Cardiac muscle cell (in vitro differentiated cells and primary cell): ENCODE measurements around the gene SLX4IP. TPM values are rescaled to one million over a fixed set of nuclear protein-coding genes. Genes with fewer than 3 reads are reported as not detected.

Source experiments
- DNase-seq, 2 donors: peaks; one replicate each; pipeline versions ENCODE4 v3.0.0 to v3.0.0-alpha.2; 2010 to 2017; ENCODE audit warnings: low read depth in 1 of 2, low spot score in 1 of 2
- H3K27ac ChIP-seq: fragments of 200-600 bp; sonication (generic); 2 replicates; pipeline ENCODE4 v1.5.1; 2016
- H3K27me3 ChIP-seq: fragments of 200-600 bp; sonication (generic); 2 replicates; pipeline ENCODE4 v1.6.0; 2016; ENCODE audit warnings: control low read depth
- H3K36me3 ChIP-seq: fragments of 200-600 bp; sonication (generic); 2 replicates; pipeline ENCODE4 v1.5.1; 2016; ENCODE audit warnings: control low read depth
- H3K4me1 ChIP-seq: fragments of 200-600 bp; sonication (generic); 2 replicates; pipeline ENCODE4 v1.8.1; 2017; ENCODE audit warnings: low read depth, mild to moderate bottlenecking, mixed run types
- H3K4me3 ChIP-seq: fragments of 200-600 bp; sonication (generic); 2 replicates; pipeline ENCODE4 v1.5.1; 2016; ENCODE audit warnings: mild to moderate bottlenecking
- H3K9me3 ChIP-seq: fragments of 200-600 bp; sonication (generic); 2 replicates; pipeline ENCODE4 v1.5.1; 2017; ENCODE audit warnings: low read depth, mild to moderate bottlenecking, control low read depth
- CTCF ChIP-seq: IDR thresholded peaks from 2 replicates; pipeline ENCODE4 v1.5.1; 2012; ENCODE audit warnings: low read depth, mild to moderate bottlenecking, low read length
- polyA plus RNA-seq: library from polyadenylated mRNA; unstranded; fragments of >200 nt; fragmentation: Nextera tagmentation; extraction: Ambion mirVana; gene quantifications from 2 replicates; pipeline ENCODE4 v1.2.1, GENCODE V29; 2016
- total RNA-seq: library from RNA; depleted of rRNA; stranded (reverse); fragments of >200 nt; gene quantifications from 2 replicates; pipeline ENCODE4 v1.2.3, GENCODE V29; 2016

Gene SLX4IP
- total and polyA plus RNA-seq, 2 experiments from 2014 or later, result 2.5 to 4.1 TPM

DNA sequence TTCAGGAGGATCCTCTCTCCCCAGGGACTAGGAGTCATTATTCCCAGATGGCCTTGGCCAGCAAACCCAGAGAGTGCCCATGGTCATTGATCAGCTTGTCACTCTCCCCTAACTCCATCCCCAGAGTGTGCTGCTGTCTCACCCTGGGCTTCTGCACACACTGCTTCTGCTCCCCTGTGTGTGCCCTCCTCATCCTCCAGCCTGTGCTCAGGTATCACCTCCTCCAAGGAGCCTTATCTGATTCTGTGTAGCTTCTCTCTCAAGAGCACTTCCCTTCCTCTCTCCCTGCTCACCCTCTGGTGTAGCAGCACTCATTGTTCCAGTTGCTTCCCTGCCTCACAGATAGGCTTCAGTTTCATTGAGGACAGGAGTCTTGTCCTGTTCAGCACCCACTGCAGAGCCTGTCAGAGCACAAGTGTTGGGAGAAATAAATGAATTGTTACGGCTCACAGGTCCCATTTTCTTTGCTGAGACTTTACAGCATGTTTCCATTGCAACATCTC is 136.3 kb downstream of the SLX4IP start:
- no peak overlapping the region for H3K27ac ChIP-seq
- H3K9me3 ChIP-seq, result no peaks in the 10 kb centered on the region
- H3K27me3 ChIP-seq, result no peaks in the 10 kb centered on the region
- H3K4me3 ChIP-seq, result no peak overlapping the region
- no peak for TF ChIP-seq CTCF
- DNase-seq, result no peak
- H3K36me3 ChIP-seq, result no peaks in the 10 kb centered on the region
- H3K4me1 ChIP-seq, result peaks cover 17% of the 10 kb centered on the region

DNA sequence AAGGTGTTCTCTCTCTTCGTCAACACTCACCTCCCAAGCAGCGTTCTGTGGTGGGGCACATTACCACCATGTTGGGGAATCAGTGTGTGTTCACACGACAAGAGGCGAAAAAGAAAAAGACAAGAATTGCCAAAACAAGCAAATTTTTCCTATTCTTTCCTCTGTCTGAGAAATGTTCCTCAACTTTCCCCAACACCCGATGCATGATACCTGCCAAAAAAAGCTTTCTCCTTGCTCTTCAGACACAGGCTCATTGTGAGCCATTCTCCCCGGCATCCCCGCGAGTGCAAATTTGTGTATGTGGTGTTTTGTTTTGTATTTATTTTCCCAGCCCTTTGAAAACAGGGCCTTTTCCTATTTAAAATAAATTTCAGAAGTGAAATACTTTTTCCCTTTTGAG is 137.7 kb downstream of the SLX4IP start:
- Histone ChIP-seq H3K9me3 (no peaks in the 10 kb centered on the region), H3K4me1 (peaks cover 16% of the 10 kb centered on the region), H3K36me3 (no peaks in the 10 kb centered on the region), H3K27ac (no peak overlapping the region), H3K27me3 (no peaks in the 10 kb centered on the region), H3K4me3 (no peak overlapping the region)
- no peak for DNase-seq
- TF ChIP-seq CTCF, result no peak

DNA sequence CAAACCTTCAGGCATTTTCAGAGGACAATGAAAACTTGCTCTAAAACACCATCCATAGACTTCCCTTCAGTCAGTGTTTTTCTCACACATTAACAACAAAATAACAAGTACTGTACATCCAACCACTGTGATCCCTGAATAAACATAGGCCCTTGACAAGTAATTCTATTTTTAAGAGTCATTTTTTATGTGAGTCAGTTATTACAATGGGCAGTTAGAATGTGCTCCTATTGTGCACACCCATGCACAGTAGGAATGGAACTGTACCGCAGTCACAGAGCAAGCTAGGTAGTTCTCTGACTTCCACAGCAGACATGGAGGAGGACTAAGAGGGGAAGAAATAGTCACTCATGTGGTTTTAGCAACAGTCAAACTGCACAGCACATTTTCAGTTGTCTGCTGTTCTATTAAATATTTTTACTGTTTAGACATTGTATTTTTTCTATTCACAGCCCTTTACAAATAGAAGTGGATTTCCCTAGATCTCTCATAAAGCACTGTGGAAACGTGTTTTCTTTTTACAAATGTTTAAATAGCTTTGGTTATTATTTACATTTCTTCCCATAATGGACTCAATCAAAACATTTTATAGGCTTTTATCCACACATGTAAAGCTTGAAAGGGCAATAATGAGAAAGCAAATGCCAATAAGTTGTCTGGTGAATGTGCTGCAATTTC is 138.3 kb downstream of the SLX4IP start:
- H3K27ac ChIP-seq, result no peak overlapping the region
- H3K9me3 ChIP-seq, result no peaks in the 10 kb centered on the region
- DNase-seq, result no peak
- peaks cover 10% of the 10 kb centered on the region for H3K4me1 ChIP-seq
- TF ChIP-seq CTCF, result no peak
- H3K4me3 ChIP-seq, result no peak overlapping the region
- H3K27me3 ChIP-seq, result no peaks in the 10 kb centered on the region
- no peaks in the 10 kb centered on the region for H3K36me3 ChIP-seq

GRCh38 chr20:10573951-10574339 is 138.8 kb downstream of the SLX4IP start:
- peaks cover 10% of the 10 kb centered on the region for H3K4me1 ChIP-seq
- no peak overlapping the region for H3K4me3 ChIP-seq
- TF ChIP-seq CTCF, result no peak
- no peaks in the 10 kb centered on the region for H3K27me3 ChIP-seq
- H3K27ac ChIP-seq, result no peak overlapping the region
- H3K9me3 ChIP-seq, result no peaks in the 10 kb centered on the region
- DNase-seq, result no peak
- H3K36me3 ChIP-seq, result no peaks in the 10 kb centered on the region

- Histone ChIP-seq H3K9me3 (no peaks in the 10 kb centered on the region), H3K4me1 (peaks cover 10% of the 10 kb centered on the region), H3K27ac (no peak overlapping the region), H3K4me3 (no peak overlapping the region), H3K27me3 (no peaks in the 10 kb centered on the region), H3K36me3 (no peaks in the 10 kb centered on the region)
- no peak for TF ChIP-seq CTCF
- DNase-seq, result no peak
These were observed 141.4 kb downstream of the SLX4IP start for GRCh38 chr20:10576411-10577090.
